HG03342 (cell line): ENCODE measurements around the gene SELENOW.
"Not testable (repeated sequence)": the region's sequence is repeated elsewhere in the genome, so short reads cannot be mapped to it uniquely, and the experiment has no call there.

Experiments
- ATAC-seq: cut with Tn5 transposase; IDR thresholded peaks from one replicate; pipeline ENCODE4 v1.9.1; 2021; ENCODE audit warnings: mild to moderate bottlenecking, moderate library complexity; ENCODE audit not compliant: unreplicated experiment

SELENOW gene

GRCh38 chr19:47756627-47756929, 21.9 kb upstream of the SELENOW start:
- no peak for ATAC-seq

GRCh38 chr19:47756953-47757608, 21.4 kb upstream of the SELENOW start:
- no peak for ATAC-seq

- no peak for ATAC-seq
Measured at GRCh38 chr19:47757617-47758442, 20.7 kb upstream of the SELENOW start.

- ATAC-seq, result no peak
Measured at GRCh38 chr19:47758443-47758804, 20.1 kb upstream of the SELENOW start.

GRCh38 chr19:47760632-47760999, 17.9 kb upstream of the SELENOW start:
- no peak for ATAC-seq

- no peak for ATAC-seq
Measured at GRCh38 chr19:47761566-47761965, 16.9 kb upstream of the SELENOW start.

- ATAC-seq, result no peak
Measured at GRCh38 chr19:47762151-47762550, 16.4 kb upstream of the SELENOW start.

- no peak for ATAC-seq
Measured at GRCh38 chr19:47762615-47763308, 15.7 kb upstream of the SELENOW start.

- ATAC-seq, result not testable (repeated sequence)
Measured at GRCh38 chr19:47764705-47765104, 13.8 kb upstream of the SELENOW start.

- no peak for ATAC-seq
Measured at GRCh38 chr19:47765523-47766358, 12.8 kb upstream of the SELENOW start.

- no peak for ATAC-seq
Measured at GRCh38 chr19:47766359-47766620, 12.2 kb upstream of the SELENOW start.

GRCh38 chr19:47766670-47767069, 11.8 kb upstream of the SELENOW start:
- no peak for ATAC-seq

- no peak for ATAC-seq
Measured at GRCh38 chr19:47767349-47767748, 11.2 kb upstream of the SELENOW start.

- ATAC-seq, result no peak
Measured at GRCh38 chr19:47768604-47769003, 9.9 kb upstream of the SELENOW start.

GRCh38 chr19:47769534-47769933, 9.0 kb upstream of the SELENOW start:
- no peak for ATAC-seq

GRCh38 chr19:47771291-47771690, 7.2 kb upstream of the SELENOW start:
- not testable (repeated sequence) for ATAC-seq

GRCh38 chr19:47776568-47776967, 1.9 kb upstream of the SELENOW start:
- ATAC-seq, result no peak

- not testable (repeated sequence) for ATAC-seq
Measured at GRCh38 chr19:47777245-47778048, 1.1 kb upstream of the SELENOW start.

- ATAC-seq, result no peak
Measured at GRCh38 chr19:47778954-47779351, 450 bp downstream of the SELENOW start.

- ATAC-seq, result no peak
Measured at GRCh38 chr19:47779524-47780214, 1.2 kb downstream of the SELENOW start.
